ENCODE data around the gene FOSB. TPM values are rescaled to one million over a fixed set of nuclear protein-coding genes. Genes with fewer than 3 reads are reported as not detected.
A peak's percentile ranks its signal among the peaks of the same experiment; 100 is the strongest.

Gene FOSB
- polyA plus RNA-seq, 2 of the 4 experiments (the other 2 are of a cell fraction): 0.57 to 48.8 TPM

- CTCF ChIA-PET: interaction anchor here (0.5 to 27.6 kb wide), 8 partner anchors 15 to 246 kb away, joined by 3 to 1883 read pairs (median 24); partner anchors contain the start of genes BLOC1S3, FOSB, PPM1N and PPP1R13L
- DNase-seq (ENCODE audit: low read depth in 1 of 2, low spot score in 1 of 2) (peak; percentile 95 to 96), ATAC-seq (peak; percentile 73 to 80), FAIRE-seq (peak; percentile 82)
- POLR2A ChIA-PET: interaction anchor here (0.6 to 1.7 kb wide), 15 partner anchors 10 to 438 kb away, joined by 3 to 9 read pairs (median 3); partner anchors contain the start of gene PPP1R13L
- 2% methylated on average over 24 of the region's 24 CpGs for WGBS (ENCODE audit: missing lambda C conversion rate)
- Histone ChIP-seq H3K27ac (peak overlapping the region; percentile 93 to 95), H3K4me1 (peaks cover 34% of the 10 kb centered on the region), H3K4me3 (peak overlapping the region; percentile 58), H3K9me3 (no peaks in the 10 kb centered on the region), H3K4me2 (peak overlapping the region; percentile 90)
- TF ChIP-seq FOXS1 (CRISPR knock-in tag; IDR thresholded peaks at IDR 0.05): no peak; the same call in 1 of the 2 replicates
- 0 out of 3 replicates have a peak, but pooled peaks have one; percentile 3 for TF ChIP-seq BCL3 (IDR thresholded peaks at IDR 0.05)
- TF ChIP-seq FOSL2 (IDR thresholded peaks at IDR 0.05): peak; percentile 94
- TF ChIP-seq FOSL2 (CRISPR knock-in tag; IDR thresholded peaks at IDR 0.05): peak; percentile 99
- no peak; the same call in 1 of the 2 replicates for TF ChIP-seq RCOR1 (IDR thresholded peaks at IDR 0.05; ENCODE audit: low read depth, low read length)
- TF ChIP-seq ZSCAN20 (CRISPR knock-in tag; IDR thresholded peaks at IDR 0.05): no peak
- no peak; the same call in 1 of the 2 replicates for TF ChIP-seq HOXB5 (CRISPR knock-in tag; IDR thresholded peaks at IDR 0.05)
- TF ChIP-seq HES2 (IDR thresholded peaks at IDR 0.05): no peak
- 0 out of 2 replicates have a peak, but pooled peaks have one; percentile 6 for TF ChIP-seq ESRRA (IDR thresholded peaks at IDR 0.05; ENCODE audit: borderline replicate concordance, low read length)
- TF ChIP-seq MAX (IDR thresholded peaks at IDR 0.05): no peak
- TF ChIP-seq REST (IDR thresholded peaks at IDR 0.05): no peak
- peak; percentile 48 for TF ChIP-seq MAFK (IDR thresholded peaks at IDR 0.05; ENCODE audit: partially characterized antibody)
- TF ChIP-seq BHLHE40 (IDR thresholded peaks at IDR 0.05; ENCODE audit: low read depth, low read length): no peak
- TF ChIP-seq CHD2 (IDR thresholded peaks at IDR 0.05; ENCODE audit: low read length, partially characterized antibody): no peak
- peak; percentile 100 for TF ChIP-seq ZFP36 (IDR thresholded peaks at IDR 0.05; ENCODE audit: borderline replicate concordance, partially characterized antibody)
- no peak for TF ChIP-seq RAD21 (conservative IDR thresholded peaks at IDR 0.05 in 1 of 2, IDR thresholded peaks at IDR 0.05 in 1 of 2)
- TF ChIP-seq MAZ (IDR thresholded peaks at IDR 0.05; ENCODE audit: borderline replicate concordance, low read depth, low read length): no peak
- peak; percentile 54; the same call in 1 of the 2 replicates for TF ChIP-seq TFCP2L1 (CRISPR knock-in tag; IDR thresholded peaks at IDR 0.05)
- peak; percentile 2; the same call in 1 of the 2 replicates for TF ChIP-seq USF2 (IDR thresholded peaks at IDR 0.05)
- peak; percentile 62 for TF ChIP-seq POLR2A (IDR thresholded peaks at IDR 0.05; ENCODE audit: low read length)
- no peak for TF ChIP-seq RFX5 (IDR thresholded peaks at IDR 0.05)
- no peak for TF ChIP-seq HEYL (CRISPR knock-in tag; IDR thresholded peaks at IDR 0.05)
- peak; percentile 62; the same call in 1 of the 2 replicates for TF ChIP-seq RARB (CRISPR knock-in tag; IDR thresholded peaks at IDR 0.05)
- no peak for TF ChIP-seq EHMT2 (IDR thresholded peaks at IDR 0.05; ENCODE audit: low read depth)
- TF ChIP-seq HDAC2 (IDR thresholded peaks at IDR 0.05): no peak
- peak; percentile 20 to 40; a peak in 2 of 5 replicates for TF ChIP-seq EP300 (IDR thresholded peaks at IDR 0.05)
- TF ChIP-seq JUNB (IDR thresholded peaks at IDR 0.05): peak; percentile 88
- no peak; the same call in 1 of the 2 replicates for TF ChIP-seq HOXA7 (CRISPR knock-in tag; IDR thresholded peaks at IDR 0.05)
- TF ChIP-seq E2F6 (IDR thresholded peaks at IDR 0.05; ENCODE audit: borderline replicate concordance, low read depth): no peak
- TF ChIP-seq ELK1 (IDR thresholded peaks at IDR 0.05; ENCODE audit: low read depth, low read length): no peak
- no peak for TF ChIP-seq ZNF302 (CRISPR knock-in tag; IDR thresholded peaks at IDR 0.05)
- TF ChIP-seq TP53 (CRISPR knock-in tag; IDR thresholded peaks at IDR 0.05): peak; percentile 82
- TF ChIP-seq JUN (IDR thresholded peaks at IDR 0.05): peak in 1 of 2 experiments; percentile 9; a peak in 2 of 5 replicates
Observed at GRCh38 chr19:45424191-45425058, 43.4 kb upstream of the FOSB start.
